ENCODE measurements around the gene CADPS2. TPM values are rescaled to one million over a fixed set of nuclear protein-coding genes. Genes with fewer than 3 reads are reported as not detected.

CADPS2 gene
- total and polyA plus RNA-seq, 2 of the 4 experiments (the other 2 are of a cell fraction) = 0.10 to 0.54 TPM

DNA sequence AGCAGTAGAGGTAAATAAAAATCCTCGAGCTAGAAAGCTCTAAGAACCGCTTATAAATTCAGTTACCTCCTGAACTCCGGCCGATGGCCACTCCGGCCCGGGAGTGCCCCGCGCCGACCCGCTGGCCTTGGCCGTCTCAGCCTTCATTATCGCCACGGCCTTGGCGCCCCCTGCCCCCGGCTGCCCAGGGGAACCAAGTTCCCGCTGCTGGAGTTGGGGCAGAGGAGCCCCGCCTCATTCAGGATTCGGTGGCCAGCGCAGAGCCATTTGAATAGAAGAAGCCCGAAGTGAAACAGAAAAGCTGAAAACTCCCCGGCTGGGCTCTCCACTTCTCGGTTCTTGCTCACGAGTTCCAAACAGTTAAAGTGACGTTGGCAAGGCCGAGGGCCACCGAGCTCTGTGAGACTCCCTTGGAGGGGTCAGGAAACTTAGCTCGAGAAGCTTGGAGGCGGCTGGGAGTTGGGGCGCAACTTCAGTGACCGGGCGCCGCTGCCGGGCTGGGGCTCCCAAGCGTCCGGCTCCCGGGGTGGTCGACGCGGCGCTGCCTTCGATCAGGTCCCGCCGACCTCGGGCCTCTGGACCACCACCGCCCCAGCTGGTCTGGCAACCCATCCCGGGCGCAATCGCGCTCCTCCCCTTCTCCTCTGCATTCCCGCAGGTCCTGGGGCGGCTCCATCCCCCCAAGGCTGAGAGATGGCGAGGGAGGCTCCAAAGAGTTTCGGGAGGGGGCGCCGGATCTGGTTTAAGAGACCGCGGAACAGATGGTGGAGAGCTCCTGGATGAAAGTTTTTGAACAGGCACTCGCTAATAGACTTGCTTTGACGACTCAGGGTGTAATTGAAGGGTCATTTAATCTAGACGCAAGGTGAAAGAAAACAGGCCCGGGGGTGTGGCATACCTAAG lies 575.9 kb downstream of the CADPS2 start:
- H4K91ac ChIP-seq (ENCODE audit: insufficient read depth, low read depth, low read length) = no peak overlapping the region
- DNase-seq (no peak), ATAC-seq (ENCODE audit: low read depth) (peak; percentile 65)
- H4K5ac ChIP-seq (ENCODE audit: low read depth, low read length) = no peak overlapping the region
- no peaks in the 10 kb centered on the region for H3K4me1 ChIP-seq (ENCODE audit: control insufficient read depth, insufficient read depth, low read length)
- no peaks in the 10 kb centered on the region for H3K9me1 ChIP-seq (ENCODE audit: insufficient read depth, low read length)
- no peak overlapping the region for H3K56ac ChIP-seq (ENCODE audit: extremely low read depth, insufficient read depth, low read length)
- POLR2A ChIA-PET (ENCODE audit: unreplicated experiment) = no interaction called here
- peak overlapping the region; percentile 36 for H3K4me3 ChIP-seq (ENCODE audit: insufficient read depth, low read depth, low read length)
- peak overlapping the region; percentile 85 for H3K4me2 ChIP-seq (ENCODE audit: low read depth, low read length)
- no peak overlapping the region for H3K14ac ChIP-seq (replicated peaks; ENCODE audit: low read depth, low read length)
- CTCF ChIA-PET = no interaction called here
- TF ChIP-seq, protein P1, sequence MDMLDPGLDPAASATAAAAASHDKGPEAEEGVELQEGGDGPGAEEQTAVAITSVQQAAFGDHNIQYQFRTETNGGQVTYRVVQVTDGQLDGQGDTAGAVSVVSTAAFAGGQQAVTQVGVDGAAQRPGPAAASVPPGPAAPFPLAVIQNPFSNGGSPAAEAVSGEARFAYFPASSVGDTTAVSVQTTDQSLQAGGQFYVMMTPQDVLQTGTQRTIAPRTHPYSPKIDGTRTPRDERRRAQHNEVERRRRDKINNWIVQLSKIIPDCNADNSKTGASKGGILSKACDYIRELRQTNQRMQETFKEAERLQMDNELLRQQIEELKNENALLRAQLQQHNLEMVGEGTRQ (IDR thresholded peaks at IDR 0.05; ENCODE audit: low read depth, low read length) = no peak
- TF ChIP-seq, protein P2, sequence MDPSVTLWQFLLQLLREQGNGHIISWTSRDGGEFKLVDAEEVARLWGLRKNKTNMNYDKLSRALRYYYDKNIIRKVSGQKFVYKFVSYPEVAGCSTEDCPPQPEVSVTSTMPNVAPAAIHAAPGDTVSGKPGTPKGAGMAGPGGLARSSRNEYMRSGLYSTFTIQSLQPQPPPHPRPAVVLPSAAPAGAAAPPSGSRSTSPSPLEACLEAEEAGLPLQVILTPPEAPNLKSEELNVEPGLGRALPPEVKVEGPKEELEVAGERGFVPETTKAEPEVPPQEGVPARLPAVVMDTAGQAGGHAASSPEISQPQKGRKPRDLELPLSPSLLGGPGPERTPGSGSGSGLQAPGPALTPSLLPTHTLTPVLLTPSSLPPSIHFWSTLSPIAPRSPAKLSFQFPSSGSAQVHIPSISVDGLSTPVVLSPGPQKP (IDR thresholded peaks at IDR 0.05; ENCODE audit: borderline replicate concordance, low read depth, low read length) = no peak
- TF ChIP-seq SMC3 (IDR thresholded peaks at IDR 0.05; ENCODE audit: low read depth, low read length) = no peak
- no peak for TF ChIP-seq RAD21 (IDR thresholded peaks at IDR 0.05; ENCODE audit: low read length)
- TF ChIP-seq MXI1 (IDR thresholded peaks at IDR 0.05; ENCODE audit: borderline replicate concordance, low read depth, low read length) = no peak
- TF ChIP-seq NFE2L2 (IDR thresholded peaks at IDR 0.05; ENCODE audit: low read depth, low read length) = no peak
- no peak for TF ChIP-seq MAFK (IDR thresholded peaks at IDR 0.05; ENCODE audit: low read depth, low read length)
- no peak for TF ChIP-seq CHD1 (IDR thresholded peaks at IDR 0.05; ENCODE audit: low read depth, low read length)
- TF ChIP-seq RFX5 (IDR thresholded peaks at IDR 0.05; ENCODE audit: low read depth, low read length) = no peak
- TF ChIP-seq FOS (IDR thresholded peaks at IDR 0.05; ENCODE audit: low read depth, low read length) = no peak
- TF ChIP-seq POLR2A (IDR thresholded peaks at IDR 0.05; ENCODE audit: low read depth, low read length) = no peak
- no peak for TF ChIP-seq RCOR1 (IDR thresholded peaks at IDR 0.05; ENCODE audit: insufficient replicate concordance, low read length)
- no peak for TF ChIP-seq MAZ (IDR thresholded peaks at IDR 0.05; ENCODE audit: borderline replicate concordance, low read depth, low read length)
- TF ChIP-seq, protein P3, sequence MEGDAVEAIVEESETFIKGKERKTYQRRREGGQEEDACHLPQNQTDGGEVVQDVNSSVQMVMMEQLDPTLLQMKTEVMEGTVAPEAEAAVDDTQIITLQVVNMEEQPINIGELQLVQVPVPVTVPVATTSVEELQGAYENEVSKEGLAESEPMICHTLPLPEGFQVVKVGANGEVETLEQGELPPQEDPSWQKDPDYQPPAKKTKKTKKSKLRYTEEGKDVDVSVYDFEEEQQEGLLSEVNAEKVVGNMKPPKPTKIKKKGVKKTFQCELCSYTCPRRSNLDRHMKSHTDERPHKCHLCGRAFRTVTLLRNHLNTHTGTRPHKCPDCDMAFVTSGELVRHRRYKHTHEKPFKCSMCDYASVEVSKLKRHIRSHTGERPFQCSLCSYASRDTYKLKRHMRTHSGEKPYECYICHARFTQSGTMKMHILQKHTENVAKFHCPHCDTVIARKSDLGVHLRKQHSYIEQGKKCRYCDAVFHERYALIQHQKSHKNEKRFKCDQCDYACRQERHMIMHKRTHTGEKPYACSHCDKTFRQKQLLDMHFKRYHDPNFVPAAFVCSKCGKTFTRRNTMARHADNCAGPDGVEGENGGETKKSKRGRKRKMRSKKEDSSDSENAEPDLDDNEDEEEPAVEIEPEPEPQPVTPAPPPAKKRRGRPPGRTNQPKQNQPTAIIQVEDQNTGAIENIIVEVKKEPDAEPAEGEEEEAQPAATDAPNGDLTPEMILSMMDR (conservative IDR thresholded peaks at IDR 0.05; ENCODE audit: low read depth, low read length) = no peak
- H4K20me1 ChIP-seq (ENCODE audit: insufficient read depth, low read length) = no peaks in the 10 kb centered on the region
- no peak overlapping the region for H3K18ac ChIP-seq (ENCODE audit: low read depth, low read length)
- no peak overlapping the region for H2BK5ac ChIP-seq (ENCODE audit: low read depth, low read length, poor library complexity, severe bottlenecking)
- H2BK120ac ChIP-seq (ENCODE audit: low read depth, low read length) = no peak overlapping the region
- H3K27ac ChIP-seq (ENCODE audit: insufficient read depth, low read length) = no peak overlapping the region
- no peaks in the 10 kb centered on the region for H3K36me3 ChIP-seq (ENCODE audit: control insufficient read depth, insufficient read depth, low read length)
- H4K8ac ChIP-seq (ENCODE audit: low read depth in 2 of 2, low read length in 2 of 2) = no peak overlapping the region
- no peak overlapping the region for H3K4ac ChIP-seq (ENCODE audit: low read depth, low read length)
- H2AK9ac ChIP-seq (replicated peaks; ENCODE audit: low read depth, low read length, poor library complexity) = no peak overlapping the region
- dilution Hi-C loops (cut with HindIII; ENCODE audit: low sequenced_read_pairs, unreplicated experiment) = no loop called here
- WGBS, 2 experiments (ENCODE audit: extremely low coverage in 2 of 2, insufficient read length in 1 of 2) = 1% methylated on average over 15 of the region's 61 CpGs; no CpG with 5 or more reads in 1 of the 2 experiments
- H2AFZ ChIP-seq (replicated peaks; ENCODE audit: low read length, poor library complexity) = peak overlapping the region; percentile 40
- intact Hi-C loops (cut with micrococcal nuclease) = no loop called here
- H3K23ac ChIP-seq (ENCODE audit: low read depth, low read length) = no peak overlapping the region
- H3K9me3 ChIP-seq (ENCODE audit: control insufficient read depth, insufficient read depth, low read length) = peaks cover 2% of the 10 kb centered on the region; the same call in 1 of the 2 replicates
- H2BK20ac ChIP-seq (ENCODE audit: low read depth, low read length) = no peak overlapping the region
- in situ Hi-C loops (cut with MboI; ENCODE audit: low sequenced_read_pairs) = no loop called here
- no peak overlapping the region for H2AK5ac ChIP-seq (ENCODE audit: low read depth, low read length)
- no TSS peak for BruUV-seq (replicated peaks)
- H3K27me3 ChIP-seq (ENCODE audit: control insufficient read depth, insufficient read depth, low read length) = peaks cover 71% of the 10 kb centered on the region
- no peak overlapping the region for H3K9ac ChIP-seq (ENCODE audit: low read depth, low read length)
- H3K79me1 ChIP-seq (ENCODE audit: low read depth in 1 of 2, low read length in 2 of 2) = no peaks in the 10 kb centered on the region
- H2BK15ac ChIP-seq (ENCODE audit: low read depth, low read length) = no peak overlapping the region
